Uterus (tissue), 2 donors: Measurements from ENCODE around the gene ZBTB7C.

ENCODE experiments used
- POLR2A ChIP-seq, 2 donors: fragments of 450-650 bp; IDR thresholded peaks; one replicate each; pipeline ENCODE4 v1.6.1; 2016; ENCODE audit warnings: antibody characterized with exemption in 2 of 2, mild to moderate bottlenecking in 1 of 2, moderate library complexity in 1 of 2
- TF ChIP-seq, protein P1 (sequence below), 4 experiments: fragments of 200-600 bp in 2 of 4; fragments of 450-650 bp in 2 of 4; sonication (generic) in 2 of 4; IDR thresholded peaks; one replicate each; pipeline ENCODE4 v1.5.1; 2016 to 2019; ENCODE audit warnings: antibody characterized with exemption in 4 of 4, mild to moderate bottlenecking in 2 of 4, moderate library complexity in 1 of 4

DNA sequence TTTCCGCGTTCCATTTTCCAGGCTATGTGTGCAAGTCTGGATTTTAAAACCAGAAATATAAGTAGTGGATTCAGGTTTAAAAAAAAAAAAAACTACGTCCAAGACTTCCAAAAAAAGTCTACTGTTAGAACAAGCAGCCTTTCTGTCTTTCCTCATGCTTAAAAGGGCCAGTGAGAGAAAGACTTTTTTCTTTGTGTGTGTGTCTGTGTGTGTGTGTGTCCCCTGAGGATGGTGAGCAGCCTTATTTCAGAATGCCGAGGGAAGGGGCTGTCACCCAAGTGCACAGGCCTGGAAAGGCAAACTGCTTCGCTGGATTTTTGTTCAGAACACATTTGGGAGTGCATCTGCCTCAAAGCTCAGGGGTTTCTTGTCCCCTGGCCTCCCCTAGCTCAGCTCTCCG, 98.8 kb downstream of the ZBTB7C start:
- TF ChIP-seq, protein P1, sequence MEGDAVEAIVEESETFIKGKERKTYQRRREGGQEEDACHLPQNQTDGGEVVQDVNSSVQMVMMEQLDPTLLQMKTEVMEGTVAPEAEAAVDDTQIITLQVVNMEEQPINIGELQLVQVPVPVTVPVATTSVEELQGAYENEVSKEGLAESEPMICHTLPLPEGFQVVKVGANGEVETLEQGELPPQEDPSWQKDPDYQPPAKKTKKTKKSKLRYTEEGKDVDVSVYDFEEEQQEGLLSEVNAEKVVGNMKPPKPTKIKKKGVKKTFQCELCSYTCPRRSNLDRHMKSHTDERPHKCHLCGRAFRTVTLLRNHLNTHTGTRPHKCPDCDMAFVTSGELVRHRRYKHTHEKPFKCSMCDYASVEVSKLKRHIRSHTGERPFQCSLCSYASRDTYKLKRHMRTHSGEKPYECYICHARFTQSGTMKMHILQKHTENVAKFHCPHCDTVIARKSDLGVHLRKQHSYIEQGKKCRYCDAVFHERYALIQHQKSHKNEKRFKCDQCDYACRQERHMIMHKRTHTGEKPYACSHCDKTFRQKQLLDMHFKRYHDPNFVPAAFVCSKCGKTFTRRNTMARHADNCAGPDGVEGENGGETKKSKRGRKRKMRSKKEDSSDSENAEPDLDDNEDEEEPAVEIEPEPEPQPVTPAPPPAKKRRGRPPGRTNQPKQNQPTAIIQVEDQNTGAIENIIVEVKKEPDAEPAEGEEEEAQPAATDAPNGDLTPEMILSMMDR (IDR thresholded peaks at IDR 0.05) = no peak
- TF ChIP-seq POLR2A (IDR thresholded peaks at IDR 0.05) = no peak
